ENCODE results near the gene SLC9B2. TPM values are rescaled to one million over a fixed set of nuclear protein-coding genes. Genes with fewer than 3 reads are reported as not detected.

SLC9B2 gene
- total and polyA plus RNA-seq, 8 donors, result 6.6 to 10.8 (median 9.0) TPM

DNA sequence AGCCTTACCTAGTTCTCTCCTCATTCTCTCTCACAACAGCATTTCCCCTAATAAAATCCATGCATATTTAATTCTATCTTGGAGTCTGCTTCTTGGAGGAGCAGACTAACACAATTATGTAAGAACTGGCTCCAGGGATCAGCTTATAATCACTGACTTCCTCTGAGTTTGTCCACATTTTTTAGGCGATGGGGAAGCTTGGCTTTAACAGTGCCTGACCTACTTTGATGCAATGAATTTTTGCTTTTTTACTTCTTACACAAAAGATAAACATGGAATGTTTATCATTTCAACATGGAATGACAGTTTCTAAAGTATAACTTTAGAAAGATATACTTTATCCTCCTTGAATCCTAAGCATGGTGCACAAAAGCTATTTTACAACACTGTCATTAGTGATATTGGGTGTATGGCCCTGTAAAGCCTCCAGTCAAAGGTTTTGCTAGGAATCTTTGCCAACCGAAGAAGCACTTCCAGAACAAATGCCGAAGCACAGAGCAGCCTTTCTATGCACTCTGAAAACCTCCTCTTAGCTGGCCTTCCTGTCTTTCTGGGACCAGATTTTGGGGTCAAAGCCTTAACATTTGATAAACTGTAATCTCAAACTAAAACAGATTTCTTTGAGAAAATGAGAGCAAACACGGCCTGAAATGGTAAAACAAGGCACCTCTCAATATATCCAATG lies 22.3 kb upstream of the SLC9B2 start:
- Histone ChIP-seq H3K27me3 (no peaks in the 10 kb centered on the region), H3K9me3 (no peaks in the 10 kb centered on the region), H3K4me3 (peak overlapping the region; percentile 25 to 46), H3K36me3 (no peaks in the 10 kb centered on the region), H3K27ac (peak overlapping the region; percentile 56 to 81), H3K4me1 (peaks cover 0 to 11% of the 10 kb centered on the region in 2 donors)
- ATAC-seq, result peak; percentile 53
- TF ChIP-seq, protein P1, sequence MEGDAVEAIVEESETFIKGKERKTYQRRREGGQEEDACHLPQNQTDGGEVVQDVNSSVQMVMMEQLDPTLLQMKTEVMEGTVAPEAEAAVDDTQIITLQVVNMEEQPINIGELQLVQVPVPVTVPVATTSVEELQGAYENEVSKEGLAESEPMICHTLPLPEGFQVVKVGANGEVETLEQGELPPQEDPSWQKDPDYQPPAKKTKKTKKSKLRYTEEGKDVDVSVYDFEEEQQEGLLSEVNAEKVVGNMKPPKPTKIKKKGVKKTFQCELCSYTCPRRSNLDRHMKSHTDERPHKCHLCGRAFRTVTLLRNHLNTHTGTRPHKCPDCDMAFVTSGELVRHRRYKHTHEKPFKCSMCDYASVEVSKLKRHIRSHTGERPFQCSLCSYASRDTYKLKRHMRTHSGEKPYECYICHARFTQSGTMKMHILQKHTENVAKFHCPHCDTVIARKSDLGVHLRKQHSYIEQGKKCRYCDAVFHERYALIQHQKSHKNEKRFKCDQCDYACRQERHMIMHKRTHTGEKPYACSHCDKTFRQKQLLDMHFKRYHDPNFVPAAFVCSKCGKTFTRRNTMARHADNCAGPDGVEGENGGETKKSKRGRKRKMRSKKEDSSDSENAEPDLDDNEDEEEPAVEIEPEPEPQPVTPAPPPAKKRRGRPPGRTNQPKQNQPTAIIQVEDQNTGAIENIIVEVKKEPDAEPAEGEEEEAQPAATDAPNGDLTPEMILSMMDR (IDR thresholded peaks at IDR 0.05), result no peak
- peak in 2 of 4 donors; percentile 10 to 32 for DNase-seq
- intact Hi-C loops (cut with DNase I), result no loop called here

DNA sequence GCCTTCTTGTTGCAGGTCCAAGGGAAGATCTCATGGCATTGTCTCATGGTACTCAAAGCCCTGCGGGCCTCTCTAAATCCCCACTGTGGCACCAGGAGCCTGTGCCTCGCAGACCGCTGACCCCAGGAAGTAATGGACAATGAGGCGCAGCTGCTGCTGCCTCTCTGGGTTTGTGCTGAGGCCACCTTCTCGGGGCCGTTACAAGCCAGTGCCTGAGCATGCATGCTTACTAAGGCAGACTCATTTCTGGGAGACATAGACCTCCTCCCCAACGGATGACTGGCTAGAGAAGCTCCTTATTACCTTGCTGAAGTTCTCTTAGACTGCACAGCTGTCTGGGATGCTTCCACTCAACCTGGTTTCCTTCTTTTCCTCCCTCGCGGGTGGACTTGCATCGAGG lies 21.8 kb upstream of the SLC9B2 start:
- no peak overlapping the region for H3K27ac ChIP-seq
- H3K36me3 ChIP-seq, result no peaks in the 10 kb centered on the region
- ATAC-seq (no peak), DNase-seq (no peak)
- intact Hi-C loops (cut with DNase I), result no loop called here
- peaks cover 0 to 11% of the 10 kb centered on the region in 2 donors for H3K4me1 ChIP-seq
- peak overlapping the region in 1 of 2 donors; percentile 46 for H3K4me3 ChIP-seq
- TF ChIP-seq, protein P1 (IDR thresholded peaks at IDR 0.05), result no peak
- H3K9me3 ChIP-seq, result no peaks in the 10 kb centered on the region
- no peaks in the 10 kb centered on the region for H3K27me3 ChIP-seq

DNA sequence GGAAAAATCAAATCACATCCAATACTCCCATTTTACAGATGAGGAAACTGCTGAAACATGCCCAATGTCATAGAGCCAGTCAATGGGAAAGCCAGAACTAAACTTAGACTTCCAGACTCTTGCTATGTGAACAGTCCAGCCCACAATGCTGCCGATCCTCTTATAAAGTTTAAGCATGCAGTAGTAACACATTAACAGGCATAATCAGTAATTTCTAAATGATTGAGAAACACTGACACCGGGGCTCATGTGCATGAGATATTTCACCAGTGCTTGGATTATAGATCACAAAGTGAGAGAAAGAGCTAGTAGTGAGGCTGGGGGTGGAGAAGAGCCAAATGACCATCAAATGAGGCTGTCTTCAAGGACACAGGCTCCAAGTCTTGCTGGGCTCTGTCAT lies 20.6 kb upstream of the SLC9B2 start:
- Histone ChIP-seq H3K9me3 (no peaks in the 10 kb centered on the region), H3K27ac (no peak overlapping the region), H3K27me3 (no peaks in the 10 kb centered on the region), H3K4me1 (peaks cover 0 to 11% of the 10 kb centered on the region in 2 donors), H3K4me3 (no peak overlapping the region), H3K36me3 (no peaks in the 10 kb centered on the region)
- intact Hi-C loops (cut with DNase I), result no loop called here
- DNase-seq, result no peak
- ATAC-seq, result no peak
- TF ChIP-seq, protein P1 (IDR thresholded peaks at IDR 0.05), result no peak

DNA sequence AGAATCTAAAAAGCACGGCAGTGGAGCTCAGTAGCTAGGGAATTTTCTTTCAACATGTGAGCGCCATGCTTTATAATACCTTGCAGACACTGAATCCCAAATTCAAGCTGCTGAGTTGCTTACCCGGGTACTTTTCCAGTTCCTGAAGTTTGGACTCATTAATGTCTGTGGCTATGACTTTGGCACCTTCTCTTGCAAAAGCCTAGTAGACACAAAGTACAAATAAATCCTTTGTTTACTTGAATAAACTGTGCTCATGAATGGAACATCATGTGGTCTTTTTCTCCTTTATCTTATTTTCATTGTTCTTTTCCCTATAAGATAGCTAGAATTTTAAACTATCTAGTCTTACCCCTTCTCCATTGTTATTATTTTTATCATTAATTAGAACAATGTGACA lies 18.5 kb upstream of the SLC9B2 start:
- intact Hi-C loops (cut with DNase I), result no loop called here
- TF ChIP-seq, protein P1 (IDR thresholded peaks at IDR 0.05), result no peak
- H3K9me3 ChIP-seq, result no peaks in the 10 kb centered on the region
- peaks cover 0 to 9% of the 10 kb centered on the region in 2 donors for H3K36me3 ChIP-seq
- H3K27me3 ChIP-seq, result no peaks in the 10 kb centered on the region
- no peak overlapping the region for H3K4me3 ChIP-seq
- H3K4me1 ChIP-seq, result peaks cover 0 to 11% of the 10 kb centered on the region in 2 donors
- DNase-seq, result no peak
- ATAC-seq, result no peak
- no peak overlapping the region for H3K27ac ChIP-seq

DNA sequence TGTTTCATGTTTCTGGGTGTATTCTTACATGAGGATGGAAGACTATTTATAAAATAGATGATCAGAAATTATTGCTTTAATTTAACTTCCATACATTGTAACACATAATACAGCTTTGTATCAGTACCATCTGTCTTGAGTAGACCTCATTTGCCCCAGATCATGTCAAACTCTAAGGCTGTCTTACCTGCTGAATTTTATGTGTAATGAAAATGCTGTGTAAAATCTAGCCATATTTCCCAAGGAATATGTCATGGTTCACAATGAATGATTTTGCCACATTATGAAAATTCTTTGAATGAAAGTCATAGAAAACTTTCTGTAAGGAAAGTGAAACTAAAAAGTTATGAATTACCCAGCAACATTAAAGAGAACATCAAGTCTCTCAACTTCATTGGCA lies 15.7 kb upstream of the SLC9B2 start:
- intact Hi-C loops (cut with DNase I), result no loop called here
- DNase-seq, result no peak
- no peaks in the 10 kb centered on the region for H3K9me3 ChIP-seq

More for the DNA sequence above, 15.7 kb upstream of the SLC9B2 start:
- Histone ChIP-seq H3K27me3 (no peaks in the 10 kb centered on the region), H3K27ac (no peak overlapping the region), H3K36me3 (peaks cover 0 to 34% of the 10 kb centered on the region in 2 donors), H3K4me1 (no peaks in the 10 kb centered on the region), H3K4me3 (no peak overlapping the region)
- TF ChIP-seq, protein P1 (IDR thresholded peaks at IDR 0.05), result no peak
- ATAC-seq, result no peak
